ENCODE data around the gene TXNDC11. TPM values are rescaled to one million over a fixed set of nuclear protein-coding genes. Genes with fewer than 3 reads are reported as not detected.
A peak's percentile ranks its signal among the peaks of the same experiment; 100 is the strongest.

The TXNDC11 gene
- total RNA-seq, 1 donor from 2014 or later: 39.7 TPM

GRCh38 chr16:11668623-11669379 lies 73.9 kb downstream of the TXNDC11 start:
- peak overlapping the region; percentile 67 for H3K4me3 Mint-ChIP-seq (ENCODE audit: unreplicated experiment)
- no peaks in the 10 kb centered on the region for H3K36me3 Mint-ChIP-seq (ENCODE audit: low read depth)
- no peaks in the 10 kb centered on the region for H3K9me3 Mint-ChIP-seq (ENCODE audit: low read depth)
- peaks cover 19% of the 10 kb centered on the region for H3K4me1 Mint-ChIP-seq (ENCODE audit: low read depth)
- no peaks in the 10 kb centered on the region for H3K27me3 Mint-ChIP-seq (ENCODE audit: low read depth)
- no peak for TF ChIP-seq CTCF (IDR thresholded peaks at IDR 0.05)
- peak; percentile 91 for DNase-seq (ENCODE audit: low spot score)
- no peak overlapping the region for H3K27ac Mint-ChIP-seq (ENCODE audit: unreplicated experiment)

GRCh38 chr16:11667824-11668622 lies 74.6 kb downstream of the TXNDC11 start, which contains the start of gene SNN:
SNN (plus strand) TSS chr16:11668455; CDS start chr16:11676060, 7,605 bp downstream.
- peaks cover 19% of the 10 kb centered on the region for H3K4me1 Mint-ChIP-seq (ENCODE audit: low read depth)
- H3K4me3 Mint-ChIP-seq (ENCODE audit: unreplicated experiment): peak within 1 kb of the TSS; percentile 67
- no peaks in the 10 kb centered on the region for H3K27me3 Mint-ChIP-seq (ENCODE audit: low read depth)
- no peaks in the 10 kb centered on the region for H3K36me3 Mint-ChIP-seq (ENCODE audit: low read depth)
- no peak for TF ChIP-seq CTCF (IDR thresholded peaks at IDR 0.05)
- no peak for DNase-seq (ENCODE audit: low spot score)
- H3K27ac Mint-ChIP-seq (ENCODE audit: unreplicated experiment): no peak within 1 kb of the TSS
- H3K9me3 Mint-ChIP-seq (ENCODE audit: low read depth): no peaks in the 10 kb centered on the region

- H3K9me3 Mint-ChIP-seq (ENCODE audit: low read depth): no peaks in the 10 kb centered on the region
- H3K4me1 Mint-ChIP-seq (ENCODE audit: low read depth): peaks cover 19% of the 10 kb centered on the region
- H3K27me3 Mint-ChIP-seq (ENCODE audit: low read depth): no peaks in the 10 kb centered on the region
- DNase-seq (ENCODE audit: low spot score): no peak
- H3K36me3 Mint-ChIP-seq (ENCODE audit: low read depth): no peaks in the 10 kb centered on the region
- peak overlapping the region; percentile 47 for H3K4me3 Mint-ChIP-seq (ENCODE audit: unreplicated experiment)
- no peak overlapping the region for H3K27ac Mint-ChIP-seq (ENCODE audit: unreplicated experiment)
- TF ChIP-seq CTCF (IDR thresholded peaks at IDR 0.05): no peak
Measured at GRCh38 chr16:11667221-11667823, 75.3 kb downstream of the TXNDC11 start.

GRCh38 chr16:11666103-11667055 lies 76.3 kb downstream of the TXNDC11 start:
- H3K27ac Mint-ChIP-seq (ENCODE audit: unreplicated experiment): no peak overlapping the region
- H3K9me3 Mint-ChIP-seq (ENCODE audit: low read depth): no peaks in the 10 kb centered on the region
- no peaks in the 10 kb centered on the region for H3K36me3 Mint-ChIP-seq (ENCODE audit: low read depth)
- H3K4me3 Mint-ChIP-seq (ENCODE audit: unreplicated experiment): no peak overlapping the region
- H3K4me1 Mint-ChIP-seq (ENCODE audit: low read depth): peaks cover 17% of the 10 kb centered on the region
- no peak for DNase-seq (ENCODE audit: low spot score)
- no peak for TF ChIP-seq CTCF (IDR thresholded peaks at IDR 0.05)
- H3K27me3 Mint-ChIP-seq (ENCODE audit: low read depth): no peaks in the 10 kb centered on the region

Data from chondrocyte (in vitro differentiated cells).